Activated CD8-positive, alpha-beta memory T cell treated with anti-CD3 and anti-CD28 coated beads, Interleukin-2, amount 50 U/mL, for 4 hours (primary cell): ENCODE measurements around the gene IFNA13.
"Not testable (repeated sequence)": the region's sequence is repeated elsewhere in the genome, so short reads cannot be mapped to it uniquely, and the experiment has no call there.

Experiments
- DNase-seq: peaks from one replicate; pipeline ENCODE4 v3.0.0-alpha.2; 2020

The IFNA13 gene

GRCh38 chr9:21367957-21368356 lies at the start of gene IFNA13:
IFNA13 (minus strand) TSS chr9:21368057; CDS start chr9:21368010, 47 bp downstream.
- no peak for DNase-seq

GRCh38 chr9:21415493-21416267 lies 47.8 kb upstream of the IFNA13 start:
- no peak for DNase-seq

GRCh38 chr9:21414220-21414940 lies 46.5 kb upstream of the IFNA13 start:
- no peak for DNase-seq

GRCh38 chr9:21413624-21414023 lies 45.8 kb upstream of the IFNA13 start:
- no peak for DNase-seq

- DNase-seq, result no peak
Observed at GRCh38 chr9:21413151-21413550, 45.3 kb upstream of the IFNA13 start.

GRCh38 chr9:21412107-21412506 lies 44.2 kb upstream of the IFNA13 start:
- DNase-seq, result no peak

GRCh38 chr9:21408817-21409216 lies 41.0 kb upstream of the IFNA13 start, which contains the start of gene IFNA8:
IFNA8 (plus strand) TSS chr9:21409117; CDS start chr9:21409177, 60 bp downstream.
- no peak for DNase-seq

- DNase-seq, result no peak
Observed at GRCh38 chr9:21404146-21404545, 36.3 kb upstream of the IFNA13 start.

GRCh38 chr9:21402386-21403251 lies 34.8 kb upstream of the IFNA13 start:
- DNase-seq, result no peak

GRCh38 chr9:21399956-21400355 lies 32.1 kb upstream of the IFNA13 start:
- no peak for DNase-seq

GRCh38 chr9:21398955-21399489 lies 31.2 kb upstream of the IFNA13 start:
- DNase-seq, result no peak

GRCh38 chr9:21395778-21396717 lies 28.2 kb upstream of the IFNA13 start:
- DNase-seq, result peak; percentile 62

- DNase-seq, result no peak
Observed at GRCh38 chr9:21392270-21392669, 24.4 kb upstream of the IFNA13 start.

- no peak for DNase-seq
Observed at GRCh38 chr9:21385131-21385670, 17.3 kb upstream of the IFNA13 start, which contains the start of gene IFNA2. IFNA2 (minus strand) TSS chr9:21385398; CDS start chr9:21385329, 69 bp downstream.

GRCh38 chr9:21383627-21384026 lies 15.8 kb upstream of the IFNA13 start:
- no peak for DNase-seq

- DNase-seq, result no peak
Observed at GRCh38 chr9:21381448-21382339, 13.8 kb upstream of the IFNA13 start.

GRCh38 chr9:21371467-21371866 lies 3.6 kb upstream of the IFNA13 start:
- not testable (repeated sequence) for DNase-seq

- not testable (repeated sequence) for DNase-seq
Observed at GRCh38 chr9:21367169-21367568, 688 bp downstream of the IFNA13 start.

- no peak for DNase-seq
Observed at GRCh38 chr9:21362287-21362686, 5.6 kb downstream of the IFNA13 start.
